ENCODE results near the gene TBC1D28.
"Not testable (repeated sequence)": the region's sequence is repeated elsewhere in the genome, so short reads cannot be mapped to it uniquely, and the experiment has no call there.

TBC1D28 gene

DNA sequence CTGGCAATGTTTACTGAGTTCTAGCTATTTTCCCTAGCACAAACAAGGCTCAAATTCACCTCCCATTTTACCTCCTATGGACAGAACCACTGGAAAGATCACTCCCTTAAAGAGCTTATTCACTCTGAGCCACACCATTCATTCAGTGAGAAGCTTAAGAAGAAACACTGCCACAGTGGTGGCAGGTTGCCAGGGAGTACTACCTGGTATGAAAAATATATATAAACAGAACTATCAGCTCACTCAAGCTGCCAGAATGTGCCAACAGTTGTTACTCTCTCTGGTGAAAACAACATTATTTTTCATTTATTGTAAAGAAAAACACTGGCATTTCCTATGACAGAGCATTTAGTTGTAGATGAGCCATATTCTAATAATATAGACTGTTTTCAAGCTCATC lies 31.2 kb downstream of the TBC1D28 start:
- not testable (repeated sequence) for DNase-seq

DNA sequence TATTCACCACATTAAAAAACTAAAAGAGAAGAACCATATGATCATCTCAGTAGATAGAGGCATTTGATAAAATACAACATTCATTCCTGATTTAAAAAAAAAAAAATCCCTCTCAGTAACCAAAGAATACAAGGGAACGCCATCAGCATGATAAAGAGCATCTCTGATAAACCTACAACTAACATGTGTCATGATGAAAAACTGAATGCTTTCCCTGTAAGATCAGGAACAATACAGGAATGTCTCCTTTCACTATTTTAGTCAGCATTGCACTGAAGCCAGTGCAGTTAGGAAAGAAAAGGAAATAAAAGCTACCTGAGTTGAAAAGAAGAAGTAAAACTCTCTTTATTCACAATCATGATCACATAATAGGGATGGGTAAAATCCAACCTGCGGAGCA lies 51.1 kb downstream of the TBC1D28 start:
- not testable (repeated sequence) for DNase-seq
